Epithelial cell of prostate (primary cell): ENCODE results near the gene MOV10.
"Not testable (repeated sequence)": the region's sequence is repeated elsewhere in the genome, so short reads cannot be mapped to it uniquely, and the experiment has no call there.

Experiments
- DNase-seq: peaks from one replicate; pipeline ENCODE4 v3.0.0-alpha.2; 2011; ENCODE audit warnings: low read depth, low spot score
- H3K27ac ChIP-seq: fragments of 450-650 bp; 2 replicates; pipeline ENCODE4 v1.5.1; 2017; ENCODE audit warnings: mild to moderate bottlenecking

The MOV10 gene

GRCh38 chr1:112674440-112674985, at the start of gene MOV10:
Gene MOV10 (plus strand): TSS chr1:112674659. CDS start chr1:112674913, 254 bp downstream.
- no peak for DNase-seq
- H3K27ac ChIP-seq = peak within 1 kb of the TSS; percentile 73

DNA sequence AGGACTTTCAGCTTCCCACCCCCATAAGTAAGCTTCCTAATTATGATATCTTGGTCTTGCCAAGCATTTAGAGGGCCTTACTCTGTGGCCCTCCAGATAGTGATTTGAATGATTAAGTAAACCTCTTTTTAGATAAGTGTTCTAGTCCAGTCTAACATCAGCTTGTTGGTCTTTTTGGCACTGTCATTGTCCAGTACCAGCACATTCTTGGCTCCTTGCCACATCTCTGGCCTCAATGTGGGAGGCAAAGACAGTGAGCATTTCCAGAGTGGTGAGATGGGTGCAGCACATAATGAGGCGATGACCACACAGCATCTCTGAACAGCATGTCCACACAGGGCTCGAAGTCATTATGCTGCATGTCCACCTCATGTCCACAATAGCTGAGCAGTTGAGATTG, 48.8 kb upstream of the MOV10 start:
- H3K27ac ChIP-seq = peak overlapping the region; percentile 3
- DNase-seq = no peak

- H3K27ac ChIP-seq = peak overlapping the region; percentile 3
- DNase-seq = no peak
These were observed 48.3 kb upstream of the MOV10 start for GRCh38 chr1:112626193-112626592.

- DNase-seq = no peak
- peak overlapping the region; percentile 47 for H3K27ac ChIP-seq
These were observed 47.6 kb upstream of the MOV10 start for GRCh38 chr1:112626887-112627286.

GRCh38 chr1:112628516-112628915, 45.9 kb upstream of the MOV10 start:
- H3K27ac ChIP-seq = no peak overlapping the region
- no peak for DNase-seq

GRCh38 chr1:112629256-112629655, 45.2 kb upstream of the MOV10 start:
- no peak overlapping the region for H3K27ac ChIP-seq
- no peak for DNase-seq

- no peak for DNase-seq
- no peak overlapping the region for H3K27ac ChIP-seq
These were observed 40.8 kb upstream of the MOV10 start for GRCh38 chr1:112633628-112634027.

- peak overlapping the region; percentile 79 for H3K27ac ChIP-seq
- DNase-seq = no peak
These were observed 40.1 kb upstream of the MOV10 start for GRCh38 chr1:112634367-112634766.

- no peak for DNase-seq
- peak overlapping the region; percentile 79 for H3K27ac ChIP-seq
These were observed 38.4 kb upstream of the MOV10 start for GRCh38 chr1:112636056-112636455.

GRCh38 chr1:112636597-112637253, 37.7 kb upstream of the MOV10 start:
- no peak for DNase-seq
- peak overlapping the region; percentile 79 for H3K27ac ChIP-seq

- peak; percentile 18 for DNase-seq
- peak overlapping the region; percentile 79 for H3K27ac ChIP-seq
These were observed 37.0 kb upstream of the MOV10 start for GRCh38 chr1:112637254-112638109.

DNA sequence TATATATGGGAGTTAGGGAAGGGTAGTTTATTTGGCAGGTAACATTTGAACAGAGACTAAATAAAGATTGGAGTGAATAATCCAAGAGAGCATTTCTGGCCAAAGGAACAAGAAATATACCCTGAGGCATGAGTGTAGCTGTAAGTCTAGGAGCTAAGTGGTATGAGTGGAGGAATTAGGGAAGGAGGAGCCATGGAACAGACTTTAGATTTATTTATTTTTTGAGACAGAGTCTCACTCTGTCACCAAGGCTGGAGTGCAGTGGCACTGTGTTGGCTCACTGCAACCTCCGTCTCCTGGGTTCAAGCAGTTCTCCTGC, 36.4 kb upstream of the MOV10 start:
- DNase-seq = no peak
- peak overlapping the region; percentile 79 for H3K27ac ChIP-seq

GRCh38 chr1:112640437-112640836, 34.0 kb upstream of the MOV10 start:
- not testable (repeated sequence) for DNase-seq, H3K27ac ChIP-seq

GRCh38 chr1:112643080-112643479, 31.4 kb upstream of the MOV10 start:
- no peak for DNase-seq
- no peak overlapping the region for H3K27ac ChIP-seq

GRCh38 chr1:112646225-112646624, 28.2 kb upstream of the MOV10 start:
- H3K27ac ChIP-seq = peak overlapping the region; percentile 40
- no peak for DNase-seq

DNA sequence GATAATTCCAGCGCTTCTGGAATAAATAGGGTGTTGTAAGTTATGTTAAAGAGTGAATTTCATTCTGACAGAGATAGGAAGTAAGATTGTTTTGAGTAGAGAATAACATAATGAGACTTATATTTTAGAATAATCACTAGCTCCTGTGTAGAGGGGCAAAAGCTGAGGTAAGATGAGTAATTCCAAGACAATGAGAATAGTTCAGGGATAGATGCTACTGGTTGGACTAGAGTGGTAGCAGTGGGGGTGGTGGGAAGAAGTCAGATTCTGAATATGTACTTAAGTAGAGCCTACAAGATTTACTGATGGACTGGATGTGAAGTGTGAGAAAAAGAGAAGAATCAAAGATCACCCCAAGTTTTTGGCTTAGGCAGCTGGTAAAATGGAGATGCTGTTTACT, 23.3 kb upstream of the MOV10 start:
- no peak overlapping the region for H3K27ac ChIP-seq
- DNase-seq = no peak

GRCh38 chr1:112665857-112666256, 8.6 kb upstream of the MOV10 start:
- no peak overlapping the region for H3K27ac ChIP-seq
- DNase-seq = no peak

DNA sequence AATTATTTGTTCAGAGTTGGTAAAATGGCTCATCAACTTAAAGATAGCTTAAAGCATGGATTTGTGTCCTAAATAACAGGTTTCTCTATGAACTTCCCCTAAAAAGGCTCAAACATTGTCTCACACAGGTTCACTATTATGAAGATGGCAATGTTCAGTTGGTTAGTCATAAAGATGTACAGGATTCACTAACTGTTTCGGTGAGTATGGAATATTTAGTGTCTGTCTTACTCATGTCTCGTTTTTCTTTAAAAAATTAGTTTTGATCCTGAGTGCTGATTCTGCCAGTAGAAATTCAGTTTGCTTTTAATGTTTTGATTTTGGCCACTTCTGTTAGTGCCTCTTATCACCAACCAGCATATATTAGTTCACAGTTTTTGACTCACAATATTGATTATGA, 7.5 kb upstream of the MOV10 start:
- no peak for DNase-seq
- H3K27ac ChIP-seq = peak overlapping the region; percentile 73

GRCh38 chr1:112672009-112672408, 2.5 kb upstream of the MOV10 start:
- peak overlapping the region; percentile 73 for H3K27ac ChIP-seq
- DNase-seq = no peak

GRCh38 chr1:112672842-112673241, 1.6 kb upstream of the MOV10 start:
- H3K27ac ChIP-seq = peak overlapping the region; percentile 73
- DNase-seq = no peak
